H1 (cell line): Measurements from ENCODE around the gene COL19A1. TPM values are rescaled to one million over a fixed set of nuclear protein-coding genes. Genes with fewer than 3 reads are reported as not detected.

Source experiments
- polyA plus RNA-seq, 7 experiments: library from polyadenylated mRNA; depleted of rRNA in 3 of 7; stranded (reverse) in 5 of 7; unstranded in 2 of 7; fragments of >200 nt in 5 of 7; fragments of 200-250 nt in 2 of 7; gene quantifications; 1 replicate in 5 of 7; 2 replicates in 1 of 7; 4 replicates in 1 of 7; pipeline versions ENCODE4 v1.2.1 to v1.2.3, GENCODE V29; 2011 to 2013; ENCODE audit warnings: missing spikeins in 2 of 7, mixed read lengths in 2 of 7
- small RNA-seq: library from polyadenylated mRNA; stranded (forward); fragments of <200 nt; extraction: miRNeasy Mini kit (QIAGEN cat#:217004); gene quantifications from one replicate; pipeline ENCODE3, GENCODE V24; 2013; ENCODE audit not compliant: insufficient read depth
- total RNA-seq: library from RNA; stranded (reverse); fragmentation: NEBNext Ultra II Directional; extraction: Animal tissue kit (Norgen Biotek cat#: 25700); gene quantifications from 2 replicates; pipeline ENCODE4 v1.2.1, GENCODE V29; 2021

COL19A1 gene
- total and polyA plus RNA-seq, 2 of the 8 experiments (the other 6 are each of a cell fraction or from before 2014, with no cell fraction given) = not detected

Small RNA genes within 50 kb of the gene (small RNA-seq; reads per million reads assigned to genes)
- not detected for gene RPL37P15

Other genes with a start within 250 kb of the COL19A1 start
- 15.1 and 16.8 TPM in 2 replicates for gene LMBRD1, start 69.5 kb upstream of the COL19A1 start, total RNA-seq
- 4.8 and 9.1 TPM in 2 replicates for gene LMBRD1, start 69.5 kb upstream of the COL19A1 start, polyA plus RNA-seq (2011; rRNA removed)